Measurements from ENCODE around the gene SCAND1. TPM values are rescaled to one million over a fixed set of nuclear protein-coding genes. Genes with fewer than 3 reads are reported as not detected.

Gene SCAND1
- total RNA-seq, 1 donor from 2014 or later = 86.2 TPM

DNA sequence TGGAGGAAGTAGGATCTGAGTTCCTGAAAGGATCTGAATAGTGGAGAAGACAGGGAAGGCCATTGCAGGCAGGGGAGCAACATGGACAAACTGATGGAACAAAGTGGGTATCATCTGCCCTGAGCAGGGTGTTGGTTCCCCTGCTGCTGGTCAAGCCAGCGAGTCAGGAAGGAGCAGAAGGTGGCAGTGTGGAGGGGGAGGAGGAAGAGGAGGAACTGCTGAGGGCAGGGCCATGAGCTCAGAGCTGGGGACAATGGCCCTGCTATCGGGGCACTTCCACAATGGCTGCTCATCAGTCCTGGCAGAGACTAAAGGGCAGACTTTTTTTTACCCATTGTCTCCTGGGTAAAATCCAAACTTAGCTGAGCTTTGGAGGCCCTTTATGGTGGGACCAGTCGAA is 27.7 kb upstream of the SCAND1 start:
- Mint-ChIP-seq H3K4me3 (ENCODE audit: unreplicated experiment) (no peak overlapping the region), H3K27me3 (ENCODE audit: unreplicated experiment) (peaks cover 9% of the 10 kb centered on the region), H3K9me3 (ENCODE audit: unreplicated experiment) (no peaks in the 10 kb centered on the region), H3K27ac (ENCODE audit: unreplicated experiment) (no peak overlapping the region), H3K4me1 (ENCODE audit: unreplicated experiment) (peaks cover 11% of the 10 kb centered on the region), H3K36me3 (ENCODE audit: low read depth, unreplicated experiment) (no peaks in the 10 kb centered on the region)
- no peak for DNase-seq (ENCODE audit: low spot score)
- TF ChIP-seq, protein P1, sequence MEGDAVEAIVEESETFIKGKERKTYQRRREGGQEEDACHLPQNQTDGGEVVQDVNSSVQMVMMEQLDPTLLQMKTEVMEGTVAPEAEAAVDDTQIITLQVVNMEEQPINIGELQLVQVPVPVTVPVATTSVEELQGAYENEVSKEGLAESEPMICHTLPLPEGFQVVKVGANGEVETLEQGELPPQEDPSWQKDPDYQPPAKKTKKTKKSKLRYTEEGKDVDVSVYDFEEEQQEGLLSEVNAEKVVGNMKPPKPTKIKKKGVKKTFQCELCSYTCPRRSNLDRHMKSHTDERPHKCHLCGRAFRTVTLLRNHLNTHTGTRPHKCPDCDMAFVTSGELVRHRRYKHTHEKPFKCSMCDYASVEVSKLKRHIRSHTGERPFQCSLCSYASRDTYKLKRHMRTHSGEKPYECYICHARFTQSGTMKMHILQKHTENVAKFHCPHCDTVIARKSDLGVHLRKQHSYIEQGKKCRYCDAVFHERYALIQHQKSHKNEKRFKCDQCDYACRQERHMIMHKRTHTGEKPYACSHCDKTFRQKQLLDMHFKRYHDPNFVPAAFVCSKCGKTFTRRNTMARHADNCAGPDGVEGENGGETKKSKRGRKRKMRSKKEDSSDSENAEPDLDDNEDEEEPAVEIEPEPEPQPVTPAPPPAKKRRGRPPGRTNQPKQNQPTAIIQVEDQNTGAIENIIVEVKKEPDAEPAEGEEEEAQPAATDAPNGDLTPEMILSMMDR (IDR thresholded peaks at IDR 0.05; ENCODE audit: unreplicated experiment) = no peak

DNA sequence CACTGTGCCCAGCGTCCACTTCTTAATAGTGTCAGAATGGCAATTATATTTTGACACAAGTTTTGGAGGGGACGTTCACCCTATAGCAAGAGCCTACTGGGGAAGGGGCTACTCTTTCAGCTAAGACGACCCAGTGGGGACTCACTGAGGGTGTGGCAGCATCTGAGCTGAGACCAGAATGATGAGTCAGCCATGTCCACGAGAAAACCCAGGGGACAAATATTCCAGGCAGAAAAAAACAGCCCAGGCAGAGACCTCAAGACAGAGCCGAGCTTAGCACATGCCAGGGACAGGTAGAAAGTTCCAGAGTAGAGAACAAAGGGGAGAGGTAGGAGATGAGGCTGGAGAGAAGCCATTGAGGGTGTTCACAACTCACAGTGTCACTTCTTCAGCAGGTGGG is 25.2 kb upstream of the SCAND1 start:
- Mint-ChIP-seq H3K27me3 (ENCODE audit: unreplicated experiment) (peaks cover 8% of the 10 kb centered on the region), H3K4me1 (ENCODE audit: unreplicated experiment) (peaks cover 18% of the 10 kb centered on the region), H3K36me3 (ENCODE audit: low read depth, unreplicated experiment) (no peaks in the 10 kb centered on the region), H3K9me3 (ENCODE audit: unreplicated experiment) (no peaks in the 10 kb centered on the region), H3K4me3 (ENCODE audit: unreplicated experiment) (no peak overlapping the region), H3K27ac (ENCODE audit: unreplicated experiment) (no peak overlapping the region)
- no peak for DNase-seq (ENCODE audit: low spot score)
- TF ChIP-seq, protein P1 (IDR thresholded peaks at IDR 0.05; ENCODE audit: unreplicated experiment) = no peak

DNA sequence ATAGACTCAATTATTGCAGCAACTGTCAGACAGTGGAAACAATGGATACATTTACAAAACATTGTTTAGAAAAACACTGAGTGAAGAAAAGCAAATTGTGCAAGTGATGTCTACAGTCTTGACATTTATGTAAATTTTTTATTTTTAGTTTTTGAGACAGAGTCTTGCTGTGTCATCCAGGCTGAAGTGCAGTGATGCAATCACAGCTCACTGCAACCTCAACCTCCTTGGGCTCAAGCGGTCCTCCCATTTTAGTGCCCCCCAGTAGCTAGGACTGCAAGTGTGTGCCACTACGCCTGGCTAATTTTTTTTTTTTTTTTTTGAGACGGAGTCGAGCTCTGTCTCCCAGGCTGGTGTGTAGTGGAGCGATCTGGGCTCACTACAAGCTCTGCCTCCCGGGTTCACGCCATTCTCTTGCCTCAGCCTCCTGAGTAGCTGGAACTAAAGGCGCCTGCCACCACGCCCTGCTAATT is 23.8 kb upstream of the SCAND1 start:
- H3K9me3 Mint-ChIP-seq (ENCODE audit: unreplicated experiment) = no peaks in the 10 kb centered on the region
- peaks cover 4% of the 10 kb centered on the region for H3K27me3 Mint-ChIP-seq (ENCODE audit: unreplicated experiment)
- no peaks in the 10 kb centered on the region for H3K36me3 Mint-ChIP-seq (ENCODE audit: low read depth, unreplicated experiment)
- H3K4me3 Mint-ChIP-seq (ENCODE audit: unreplicated experiment) = no peak overlapping the region
- TF ChIP-seq, protein P1 (IDR thresholded peaks at IDR 0.05; ENCODE audit: unreplicated experiment) = no peak
- H3K4me1 Mint-ChIP-seq (ENCODE audit: unreplicated experiment) = peaks cover 16% of the 10 kb centered on the region
- no peak for DNase-seq (ENCODE audit: low spot score)
- H3K27ac Mint-ChIP-seq (ENCODE audit: unreplicated experiment) = no peak overlapping the region

DNA sequence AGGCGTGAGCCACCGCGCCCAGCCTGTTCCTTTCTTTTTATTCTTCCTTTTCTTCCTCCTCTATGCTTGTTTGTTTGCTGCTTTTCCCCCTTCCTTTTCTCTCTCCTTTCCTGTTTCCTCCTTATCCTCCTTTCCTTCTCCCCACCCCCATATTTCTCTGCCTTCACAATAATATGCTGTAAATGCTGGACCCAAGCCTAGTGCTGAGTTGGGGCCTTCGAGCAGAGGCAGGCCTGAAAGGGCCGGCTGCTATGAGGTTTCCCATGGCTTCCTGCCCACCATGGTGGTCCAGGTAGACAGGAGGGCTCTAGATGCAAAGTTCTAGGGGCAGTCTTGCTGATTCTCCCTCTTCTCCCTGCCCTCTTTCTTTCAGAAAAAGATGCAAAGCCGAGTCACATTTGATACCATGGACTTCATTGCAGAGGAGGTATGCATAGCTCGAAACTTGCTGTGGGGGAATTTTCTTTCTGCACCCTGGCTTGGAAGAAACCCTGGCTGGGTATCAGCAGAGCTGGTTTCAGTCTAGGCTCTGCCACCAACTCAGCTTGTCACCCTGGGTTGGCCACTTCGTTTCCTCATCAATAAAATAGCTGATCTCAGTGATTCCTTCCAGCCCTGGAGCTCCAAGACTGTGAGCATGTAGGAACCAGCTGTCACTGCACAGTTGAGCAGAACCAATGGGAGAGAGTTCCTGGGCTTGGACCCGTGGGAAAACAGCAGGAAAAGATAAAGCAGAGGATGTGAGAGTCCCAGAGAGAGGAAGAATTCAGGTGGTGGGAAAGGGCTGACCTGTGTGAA is 21.5 kb upstream of the SCAND1 start:
- Mint-ChIP-seq H3K27ac (ENCODE audit: unreplicated experiment) (peak overlapping the region; percentile 66), H3K27me3 (ENCODE audit: unreplicated experiment) (peaks cover 2% of the 10 kb centered on the region), H3K36me3 (ENCODE audit: low read depth, unreplicated experiment) (no peaks in the 10 kb centered on the region), H3K4me3 (ENCODE audit: unreplicated experiment) (no peak overlapping the region), H3K9me3 (ENCODE audit: unreplicated experiment) (no peaks in the 10 kb centered on the region), H3K4me1 (ENCODE audit: unreplicated experiment) (peaks cover 11% of the 10 kb centered on the region)
- no peak for DNase-seq (ENCODE audit: low spot score)
- TF ChIP-seq, protein P1 (IDR thresholded peaks at IDR 0.05; ENCODE audit: unreplicated experiment) = no peak

GRCh38 chr20:35974256-35974655 is 20.0 kb upstream of the SCAND1 start:
- Mint-ChIP-seq H3K27ac (ENCODE audit: unreplicated experiment) (no peak overlapping the region), H3K27me3 (ENCODE audit: unreplicated experiment) (peaks cover 2% of the 10 kb centered on the region), H3K36me3 (ENCODE audit: low read depth, unreplicated experiment) (no peaks in the 10 kb centered on the region), H3K9me3 (ENCODE audit: unreplicated experiment) (no peaks in the 10 kb centered on the region), H3K4me3 (ENCODE audit: unreplicated experiment) (no peak overlapping the region), H3K4me1 (ENCODE audit: unreplicated experiment) (peaks cover 11% of the 10 kb centered on the region)
- TF ChIP-seq, protein P1 (IDR thresholded peaks at IDR 0.05; ENCODE audit: unreplicated experiment) = no peak
- DNase-seq (ENCODE audit: low spot score) = no peak
